Measurements from ENCODE around the gene TMEM45B.

TMEM45B gene

DNA sequence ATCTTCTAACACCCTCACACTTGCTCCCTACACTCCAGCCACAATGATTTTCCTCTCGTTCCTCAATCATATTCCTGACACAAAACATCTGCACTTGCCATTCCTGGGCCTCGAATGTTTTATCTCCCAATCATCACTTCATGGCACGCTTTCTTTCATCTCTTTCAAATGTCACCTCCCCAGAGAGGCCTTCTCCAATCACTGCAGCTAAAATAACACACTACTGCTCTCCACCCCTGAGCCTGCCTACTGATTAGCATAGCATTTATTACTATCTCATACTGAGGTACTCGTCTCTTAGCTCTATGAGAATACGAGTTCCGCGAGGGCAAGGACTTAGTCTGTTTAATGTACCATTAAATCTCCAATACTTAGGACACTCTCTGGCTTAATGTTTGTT is 56.3 kb downstream of the TMEM45B start:
- no peak for DNase-seq (ENCODE audit: low read depth)
- TF ChIP-seq, protein P1, sequence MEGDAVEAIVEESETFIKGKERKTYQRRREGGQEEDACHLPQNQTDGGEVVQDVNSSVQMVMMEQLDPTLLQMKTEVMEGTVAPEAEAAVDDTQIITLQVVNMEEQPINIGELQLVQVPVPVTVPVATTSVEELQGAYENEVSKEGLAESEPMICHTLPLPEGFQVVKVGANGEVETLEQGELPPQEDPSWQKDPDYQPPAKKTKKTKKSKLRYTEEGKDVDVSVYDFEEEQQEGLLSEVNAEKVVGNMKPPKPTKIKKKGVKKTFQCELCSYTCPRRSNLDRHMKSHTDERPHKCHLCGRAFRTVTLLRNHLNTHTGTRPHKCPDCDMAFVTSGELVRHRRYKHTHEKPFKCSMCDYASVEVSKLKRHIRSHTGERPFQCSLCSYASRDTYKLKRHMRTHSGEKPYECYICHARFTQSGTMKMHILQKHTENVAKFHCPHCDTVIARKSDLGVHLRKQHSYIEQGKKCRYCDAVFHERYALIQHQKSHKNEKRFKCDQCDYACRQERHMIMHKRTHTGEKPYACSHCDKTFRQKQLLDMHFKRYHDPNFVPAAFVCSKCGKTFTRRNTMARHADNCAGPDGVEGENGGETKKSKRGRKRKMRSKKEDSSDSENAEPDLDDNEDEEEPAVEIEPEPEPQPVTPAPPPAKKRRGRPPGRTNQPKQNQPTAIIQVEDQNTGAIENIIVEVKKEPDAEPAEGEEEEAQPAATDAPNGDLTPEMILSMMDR (IDR thresholded peaks at IDR 0.05; ENCODE audit: insufficient read depth, low read depth, low read length, missing control alignments) = no peak

DNA sequence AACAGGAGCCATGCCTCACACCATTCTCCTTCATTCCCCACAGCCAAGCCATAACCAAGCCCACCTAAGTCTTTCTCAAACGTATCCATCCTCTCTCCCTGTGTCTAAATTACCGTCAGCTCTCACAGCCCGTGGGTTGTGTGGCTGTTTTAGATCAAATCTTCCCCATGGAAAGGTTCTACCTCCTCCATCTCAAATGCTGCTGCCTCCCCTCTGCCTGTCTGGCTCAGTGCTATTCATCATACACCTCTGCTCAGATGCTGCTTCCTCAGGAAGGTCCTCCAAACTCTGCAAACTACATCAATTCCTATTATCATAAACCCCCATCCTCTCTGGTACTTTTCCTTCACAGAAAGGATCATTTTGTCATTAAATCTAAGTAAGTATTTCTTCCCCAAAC is 64.7 kb downstream of the TMEM45B start:
- TF ChIP-seq, protein P1 (IDR thresholded peaks at IDR 0.05; ENCODE audit: insufficient read depth, low read depth, low read length, missing control alignments) = no peak
- no peak overlapping the region for H3K4me3 ChIP-seq (ENCODE audit: low read depth, low read length)
- no peak for DNase-seq (ENCODE audit: low read depth)

More for the DNA sequence above, 56.3 kb downstream of the TMEM45B start:
- no peak overlapping the region for H3K4me3 ChIP-seq (ENCODE audit: low read depth, low read length)

DNA sequence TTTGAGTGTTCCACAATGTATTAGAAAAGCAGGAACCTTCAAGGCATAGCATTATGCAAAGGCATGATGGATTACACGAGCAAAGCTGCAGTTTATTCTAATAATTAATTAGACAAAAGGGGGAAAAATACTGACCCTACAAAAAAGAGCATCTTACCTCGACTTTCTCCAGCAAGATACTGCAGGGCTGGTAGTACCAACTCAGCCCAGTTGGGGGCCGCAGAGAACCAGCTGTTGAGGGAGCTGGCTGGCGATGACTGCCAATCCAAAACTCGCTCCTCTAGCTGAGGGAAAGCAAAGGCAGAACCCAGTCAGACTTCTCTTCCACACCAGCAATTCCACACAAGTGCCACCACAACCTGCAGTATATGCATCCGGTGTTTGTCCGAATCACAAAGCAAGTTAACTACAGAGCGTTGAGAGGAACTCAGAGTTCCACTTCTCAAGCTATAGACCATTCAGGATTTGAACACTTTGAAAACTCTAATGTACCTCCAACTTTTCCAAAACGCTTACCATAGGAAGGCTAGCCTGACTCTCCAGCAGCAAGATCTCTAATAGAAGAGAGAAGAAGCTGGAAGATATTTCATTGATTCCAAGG is 66.0 kb downstream of the TMEM45B start:
- TF ChIP-seq, protein P1 (IDR thresholded peaks at IDR 0.05; ENCODE audit: insufficient read depth, low read depth, low read length, missing control alignments) = peak; percentile 57
- no peak overlapping the region for H3K4me3 ChIP-seq (ENCODE audit: low read depth, low read length)
- peak; percentile 28 for DNase-seq (ENCODE audit: low read depth)

DNA sequence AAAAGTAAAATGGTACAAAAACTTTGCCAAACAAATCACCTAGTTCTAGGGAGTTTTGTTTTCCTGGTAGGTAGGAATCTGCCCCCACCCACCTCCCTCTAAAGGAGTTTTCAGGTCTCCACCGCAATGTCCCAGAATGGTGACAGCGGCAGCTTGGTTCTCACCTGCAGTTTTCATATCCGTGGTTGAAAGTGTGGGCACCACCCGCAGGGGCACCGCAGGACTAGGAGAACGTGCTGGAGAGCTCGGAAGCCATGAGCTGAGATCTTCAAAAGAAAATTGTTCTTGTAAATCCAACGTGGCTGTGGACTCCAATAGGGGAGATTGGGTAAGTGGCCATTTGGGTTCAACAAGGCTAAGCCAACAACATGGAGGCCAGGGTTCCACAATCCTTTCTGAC is 68.9 kb downstream of the TMEM45B start:
- no peak for DNase-seq (ENCODE audit: low read depth)
- no peak overlapping the region for H3K4me3 ChIP-seq (ENCODE audit: low read depth, low read length)
- TF ChIP-seq, protein P1 (IDR thresholded peaks at IDR 0.05; ENCODE audit: insufficient read depth, low read depth, low read length, missing control alignments) = no peak

DNA sequence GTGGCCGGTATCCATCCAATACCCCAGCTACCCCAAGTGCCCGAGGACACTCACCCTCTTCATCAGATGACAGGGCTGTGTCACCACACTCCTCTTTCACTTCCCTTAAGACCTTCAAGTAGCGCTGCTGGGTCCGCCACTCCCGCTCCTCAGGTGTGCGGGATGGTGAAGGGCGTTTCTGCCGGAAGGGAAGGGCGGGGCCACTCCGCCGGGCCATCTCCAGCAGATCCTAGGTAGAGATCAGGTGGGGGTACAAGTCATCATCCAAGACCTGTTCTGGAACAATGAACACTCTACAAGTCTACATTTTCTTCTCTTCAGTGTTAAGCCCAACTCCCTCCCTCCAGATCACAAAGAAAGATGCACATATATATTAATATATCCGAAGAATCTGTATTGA is 69.7 kb downstream of the TMEM45B start:
- DNase-seq (ENCODE audit: low read depth) = no peak
- H3K4me3 ChIP-seq (ENCODE audit: low read depth, low read length) = no peak overlapping the region
- TF ChIP-seq, protein P1 (IDR thresholded peaks at IDR 0.05; ENCODE audit: insufficient read depth, low read depth, low read length, missing control alignments) = no peak

DNA sequence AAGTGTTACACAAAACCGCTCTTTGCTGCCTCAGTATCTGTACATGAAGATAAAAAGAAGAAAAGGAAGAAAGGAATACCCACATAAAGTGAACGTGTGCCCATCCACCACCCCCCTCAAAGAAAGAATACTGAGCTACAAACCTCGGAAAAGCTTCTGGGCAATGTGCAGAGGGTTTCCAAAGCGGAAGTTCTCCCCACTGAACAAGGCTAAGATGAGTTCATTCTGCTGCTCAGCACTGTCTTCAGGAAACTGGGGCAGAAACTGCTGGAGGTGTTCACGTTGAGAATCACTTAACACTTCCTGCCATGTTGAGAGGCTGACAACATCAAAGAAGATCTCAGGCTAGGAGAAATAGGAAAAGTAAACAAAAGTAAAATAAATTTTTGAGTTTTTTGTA is 72.8 kb downstream of the TMEM45B start:
- DNase-seq (ENCODE audit: low read depth) = no peak
- TF ChIP-seq, protein P1 (IDR thresholded peaks at IDR 0.05; ENCODE audit: insufficient read depth, low read depth, low read length, missing control alignments) = no peak
- no peak overlapping the region for H3K4me3 ChIP-seq (ENCODE audit: low read depth, low read length)

Data from GM12865 (cell line).